AML-193 (cell line): ENCODE data around the gene CSH1.
A peak's percentile ranks its signal among the peaks of the same experiment; 100 is the strongest.
"Not testable (repeated sequence)": the region's sequence is repeated elsewhere in the genome, so short reads cannot be mapped to it uniquely, and the experiment has no call there.

Experiments
- DNase-seq, 2 experiments: peaks; one replicate each; lab custom pipeline; 2025; lab: John Stamatoyannopoulos, UW

Gene CSH1

GRCh38 chr17:63903787-63904201 is 7.4 kb upstream of the CSH1 start:
- DNase-seq, result peak; percentile 49 to 55

DNA sequence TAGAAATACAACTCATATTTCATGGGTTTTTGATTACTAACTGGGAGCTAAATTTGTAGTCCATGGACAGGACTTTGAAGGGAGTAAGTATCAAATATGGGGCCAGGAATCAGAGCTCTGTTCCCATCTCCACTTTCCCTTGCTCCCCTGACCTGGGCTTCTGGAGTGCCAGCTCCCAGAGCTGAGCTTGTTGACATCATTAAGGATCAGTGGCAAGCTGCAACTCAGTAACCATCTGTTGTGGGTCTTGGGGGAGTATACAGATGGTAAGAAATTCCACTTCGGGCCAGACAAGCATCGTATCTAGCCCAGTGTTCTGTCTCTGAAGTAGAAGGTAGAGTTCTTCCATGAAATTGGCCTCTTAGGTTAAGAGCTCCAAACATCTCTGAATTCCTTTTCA is 5.6 kb upstream of the CSH1 start:
- not testable (repeated sequence) for DNase-seq

DNA sequence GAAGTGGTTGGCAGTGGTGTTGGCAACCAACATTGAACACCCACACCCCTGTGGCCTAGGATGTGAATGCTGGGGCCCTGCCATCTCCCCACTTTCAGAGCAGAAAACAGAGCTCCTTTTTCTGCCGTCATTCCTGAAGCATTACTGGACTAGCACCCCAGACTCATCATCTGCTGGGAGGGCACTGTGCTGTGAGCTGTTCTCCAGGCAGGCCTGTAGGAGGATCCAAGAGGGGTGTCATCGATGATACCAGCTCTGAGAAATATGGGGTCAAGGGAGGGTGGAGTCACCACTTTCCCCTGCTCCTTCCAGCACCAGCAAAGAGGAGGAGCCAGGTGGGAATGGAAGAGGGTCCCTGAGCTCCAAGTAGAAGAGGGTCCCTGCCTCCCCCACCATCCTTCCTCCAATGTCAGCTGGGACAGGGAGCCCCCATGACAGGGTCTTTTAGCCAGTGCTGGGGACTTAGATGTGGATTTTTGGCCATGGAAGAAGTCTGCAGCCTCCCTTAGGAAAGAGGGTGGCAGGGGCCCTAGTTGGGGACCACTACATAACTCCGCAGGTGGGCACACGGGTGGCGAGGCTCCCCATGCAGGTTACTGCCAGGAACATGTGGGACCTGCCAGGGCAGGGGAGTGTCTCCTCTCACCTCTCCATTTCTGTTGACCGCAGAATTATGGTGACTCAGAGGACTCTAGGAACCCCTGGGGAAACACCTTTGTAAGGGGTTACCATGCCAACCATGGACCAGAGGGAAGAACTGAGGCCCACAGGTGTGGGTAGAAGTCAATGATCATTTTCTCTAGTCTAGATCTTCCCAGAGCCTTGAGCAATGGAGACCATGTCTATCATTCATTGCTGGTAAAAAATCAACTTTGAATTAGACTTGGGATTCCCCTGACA is 2.8 kb upstream of the CSH1 start:
- DNase-seq, result not testable (repeated sequence)

DNA sequence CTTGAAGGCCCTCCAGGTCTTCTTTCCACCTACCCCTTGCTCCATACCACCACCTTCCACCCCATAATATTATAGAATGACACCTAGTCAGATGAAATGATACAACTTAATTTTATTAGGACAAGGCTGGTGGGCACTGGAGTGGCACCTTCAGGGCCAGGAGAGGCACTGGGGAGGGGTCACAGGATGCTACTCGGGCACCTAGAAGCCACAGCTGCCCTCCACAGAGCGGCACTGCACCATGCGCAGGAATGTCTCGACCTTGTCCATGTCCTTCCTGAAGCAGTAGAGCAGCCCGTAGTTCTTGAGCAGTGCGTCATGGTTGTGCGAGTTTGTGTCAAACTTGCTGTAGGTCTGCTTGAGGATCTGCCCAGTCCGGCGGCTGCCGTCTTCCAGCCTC is 1.6 kb downstream of the CSH1 start:
- DNase-seq, result not testable (repeated sequence)

- DNase-seq, result not testable (repeated sequence)
Measured at GRCh38 chr17:63894021-63894420, 2.4 kb downstream of the CSH1 start.

DNA sequence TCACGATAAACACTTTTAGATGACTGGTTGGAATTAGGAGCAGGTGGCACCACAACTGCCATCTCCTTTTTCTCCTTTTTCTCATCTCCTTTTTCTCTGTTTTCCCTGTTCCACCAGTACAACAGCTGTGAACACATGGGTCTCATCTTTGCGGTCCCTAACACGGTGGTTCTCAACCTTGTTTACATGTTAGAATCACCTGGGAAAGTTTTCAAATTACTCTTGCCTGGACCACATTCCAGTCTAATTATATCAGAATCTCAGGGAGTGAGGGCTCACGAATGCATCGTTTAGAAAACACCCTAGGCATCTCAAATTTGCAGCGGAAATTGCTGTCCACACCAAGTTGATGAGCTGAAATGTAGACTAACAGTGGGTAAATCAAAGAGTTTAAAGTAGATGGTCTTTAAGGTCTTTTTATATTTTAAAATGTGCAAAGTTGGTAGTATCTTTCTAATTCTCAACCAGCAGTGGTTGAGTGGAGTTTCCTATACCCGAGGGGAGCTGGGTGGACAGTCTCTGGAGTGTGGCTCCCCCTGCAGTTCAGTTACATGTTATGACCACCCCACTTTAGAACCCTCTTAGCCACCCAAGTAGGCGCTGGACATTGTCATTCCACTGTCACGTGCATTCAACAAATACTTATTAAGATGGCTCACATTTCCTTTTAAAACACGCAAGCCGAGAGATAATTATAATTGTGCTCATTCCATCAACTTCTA is 3.9 kb downstream of the CSH1 start:
- not testable (repeated sequence) for DNase-seq

- peak; percentile 53 to 67 for DNase-seq
Measured at GRCh38 chr17:63889026-63889848, 7.1 kb downstream of the CSH1 start.

DNA sequence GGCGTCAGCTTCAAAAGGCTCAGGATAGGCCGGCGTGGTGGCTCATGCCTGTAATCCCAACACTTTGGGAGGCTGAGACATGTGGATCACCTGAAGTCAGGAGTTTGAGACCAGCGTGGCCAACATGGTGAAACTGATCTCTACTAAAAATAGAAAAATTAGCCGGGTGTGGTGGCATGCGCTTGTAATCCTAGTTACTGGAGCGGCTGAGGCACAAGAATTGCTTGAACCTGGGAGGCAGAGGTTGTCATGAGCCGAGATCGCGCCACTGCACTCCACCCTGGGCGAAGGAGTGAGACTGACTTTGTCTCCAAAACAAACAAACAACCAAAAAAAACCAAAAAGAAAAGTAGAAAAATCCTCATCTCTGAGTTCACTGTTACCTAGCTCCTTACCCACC is 11.3 kb downstream of the CSH1 start:
- not testable (repeated sequence) for DNase-seq

- not testable (repeated sequence) for DNase-seq
Measured at GRCh38 chr17:63882626-63883126, 13.7 kb downstream of the CSH1 start.

GRCh38 chr17:63881935-63882601 is 14.3 kb downstream of the CSH1 start, which contains the start of gene GH2:
Gene GH2, minus strand, starts transcription at chr17:63881944. Its CDS starts 143 bp downstream, at chr17:63881801.
- DNase-seq, result peak; percentile 39 to 53

DNA sequence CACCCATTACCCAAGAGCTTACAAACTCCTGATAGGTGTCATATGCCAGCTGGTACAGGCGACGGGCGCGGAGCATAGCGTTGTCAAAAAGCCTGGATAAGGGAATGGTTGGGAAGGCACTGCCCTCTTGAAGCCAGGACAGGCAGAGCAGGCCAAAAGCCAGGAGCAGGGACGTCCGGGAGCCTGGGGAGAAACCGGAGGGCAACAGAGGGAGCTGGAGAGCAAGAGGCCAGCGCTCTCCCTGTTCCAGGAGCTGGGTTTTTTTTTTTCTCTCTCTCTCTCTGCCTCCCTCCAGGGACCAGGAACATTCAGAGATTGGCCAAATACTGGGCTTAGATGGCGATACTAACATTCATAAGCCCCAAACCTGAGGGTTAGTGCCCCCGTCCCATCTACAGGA is 15.0 kb downstream of the CSH1 start:
- DNase-seq, result not testable (repeated sequence)

DNA sequence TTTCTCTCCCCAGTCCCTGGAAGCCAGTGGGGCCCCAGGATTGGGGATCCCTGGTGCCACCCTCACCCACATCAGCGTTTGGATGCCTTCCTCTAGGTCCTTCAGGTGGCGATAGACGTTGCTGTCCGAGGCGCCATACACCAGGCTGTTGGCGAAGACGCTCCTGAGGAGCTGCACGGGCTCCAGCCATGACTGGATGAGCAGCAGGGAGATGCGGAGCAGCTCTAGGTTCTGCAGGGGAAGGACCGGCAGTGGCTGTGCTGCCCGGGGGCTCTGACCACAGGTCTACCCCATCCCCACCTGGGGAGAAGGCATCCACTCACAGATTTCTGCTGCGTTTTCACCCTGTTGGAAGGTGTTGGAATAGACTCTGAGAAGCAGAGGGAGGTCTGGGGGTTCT is 15.7 kb downstream of the CSH1 start:
- no peak for DNase-seq

DNA sequence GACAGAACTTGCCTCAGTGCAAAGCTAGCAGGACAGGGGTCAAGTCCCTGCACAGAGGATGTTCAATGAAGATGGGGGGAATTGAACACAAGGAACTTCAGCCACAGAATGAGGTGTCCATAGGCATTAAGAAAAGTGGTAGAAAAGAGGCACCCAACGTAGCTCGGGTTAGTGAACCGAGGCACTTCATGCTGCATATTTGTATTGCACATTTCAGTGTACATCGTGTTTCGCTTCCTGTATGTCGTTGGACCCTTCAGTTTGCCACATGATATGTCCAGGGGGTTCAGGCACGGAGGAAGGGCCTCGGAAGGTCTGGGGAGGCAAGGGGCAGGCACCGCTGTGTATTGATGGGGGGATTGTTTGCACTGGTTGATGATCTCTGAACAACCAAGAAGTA is 18.0 kb downstream of the CSH1 start:
- not testable (repeated sequence) for DNase-seq

DNA sequence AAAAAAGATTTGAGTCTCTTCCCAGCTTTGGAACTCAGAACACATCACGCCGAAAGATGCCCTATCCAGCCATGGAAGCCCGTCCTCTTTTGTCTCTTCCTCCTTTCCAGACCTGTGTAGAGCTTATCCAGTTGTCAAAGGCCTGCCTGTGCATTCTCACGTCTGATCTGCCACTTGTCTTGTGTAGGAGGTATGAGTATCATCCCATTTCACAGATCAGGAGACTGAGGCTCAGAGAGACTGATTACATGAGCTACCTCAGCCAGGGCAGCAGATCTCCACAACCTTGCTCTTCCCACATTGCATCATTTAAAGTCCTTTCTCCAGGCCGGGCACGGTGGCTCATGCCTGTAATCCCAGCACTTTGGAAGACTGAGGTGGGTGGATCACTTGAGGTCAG is 21.7 kb downstream of the CSH1 start:
- not testable (repeated sequence) for DNase-seq

DNA sequence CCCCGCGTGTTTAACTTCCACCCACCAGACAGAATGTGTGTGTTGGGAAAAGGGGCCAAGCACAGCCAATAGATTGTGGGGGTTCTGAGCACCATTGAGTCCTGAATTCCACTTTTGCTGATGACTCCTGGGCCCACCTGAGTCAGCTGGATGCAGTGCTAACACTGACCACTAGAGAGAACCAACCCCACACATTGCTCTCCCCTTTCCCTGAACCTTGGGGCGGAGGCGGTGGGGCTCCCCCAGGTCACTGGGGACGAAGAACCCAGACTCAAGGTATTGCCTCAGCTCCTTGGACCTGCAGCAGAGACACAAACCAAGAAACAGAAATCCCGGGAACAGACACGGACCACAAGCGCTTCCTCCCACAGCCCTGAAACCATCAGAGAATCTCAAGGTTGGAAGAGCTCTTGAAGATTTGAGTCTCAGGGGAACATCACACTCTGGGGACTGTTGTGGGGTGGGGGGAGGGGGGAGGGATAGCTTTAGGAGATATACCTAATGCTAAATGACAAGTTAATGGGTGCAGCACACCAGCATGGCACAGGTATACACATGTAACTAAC is 22.2 kb downstream of the CSH1 start:
- DNase-seq, result not testable (repeated sequence)

DNA sequence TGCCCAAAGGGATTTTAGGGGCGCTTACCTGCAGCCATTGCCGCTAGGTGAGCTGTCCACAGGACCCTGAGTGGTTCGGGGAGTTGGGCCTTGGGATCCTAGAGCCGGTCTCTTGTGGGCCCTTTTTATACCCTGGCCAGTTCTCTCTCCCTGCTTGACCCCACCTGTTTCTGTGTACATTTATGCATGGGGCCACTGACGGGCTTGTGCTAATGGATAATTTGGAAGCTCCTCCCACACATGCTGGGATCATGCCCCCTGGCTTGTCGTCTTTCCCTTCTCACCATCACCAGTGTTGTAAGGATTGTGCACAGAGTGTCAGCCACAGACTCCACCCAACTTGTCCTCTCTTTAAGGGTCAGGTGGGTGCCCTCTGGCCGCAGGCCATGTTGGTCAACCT is 22.8 kb downstream of the CSH1 start, which contains the start of gene CSH2:
Gene CSH2 (minus strand): TSS at position 101 of the 400 bp plus-strand sequence. CDS start 63 bp downstream, at position 38.
- not testable (repeated sequence) for DNase-seq

DNA sequence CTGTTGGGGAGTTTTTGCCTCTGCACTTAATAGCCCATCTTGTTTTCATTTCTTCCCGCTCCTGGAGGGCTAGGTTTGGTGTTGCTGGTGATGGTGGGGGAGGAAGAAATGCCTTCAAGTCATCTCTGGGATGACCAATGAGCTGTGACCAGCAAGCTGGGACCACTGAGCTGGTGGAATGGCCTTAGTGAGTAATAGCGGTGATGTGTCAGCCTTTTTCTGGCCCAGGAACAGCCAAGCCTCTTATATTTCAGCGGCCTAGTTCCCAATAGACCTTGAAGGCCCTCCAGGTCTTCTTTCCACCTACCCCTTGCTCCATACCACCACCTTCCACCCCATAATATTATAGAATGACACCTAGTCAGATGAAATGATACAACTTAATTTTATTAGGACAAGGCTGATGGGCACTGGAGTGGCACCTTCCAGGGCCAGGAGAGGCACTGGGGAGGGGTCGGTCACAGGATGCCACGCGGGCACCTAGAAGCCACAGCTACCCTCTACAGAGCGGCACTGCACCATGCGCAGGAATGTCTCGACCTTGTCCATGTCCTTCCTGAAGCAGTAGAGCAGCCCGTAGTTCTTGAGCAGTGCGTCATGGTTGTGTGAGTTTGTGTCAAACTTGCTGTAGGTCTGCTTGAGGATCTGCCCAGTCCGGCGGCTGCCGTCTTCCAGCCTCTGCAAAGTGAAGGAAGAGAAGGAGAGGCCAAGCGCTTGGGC is 24.6 kb downstream of the CSH1 start:
- DNase-seq, result not testable (repeated sequence)

DNA sequence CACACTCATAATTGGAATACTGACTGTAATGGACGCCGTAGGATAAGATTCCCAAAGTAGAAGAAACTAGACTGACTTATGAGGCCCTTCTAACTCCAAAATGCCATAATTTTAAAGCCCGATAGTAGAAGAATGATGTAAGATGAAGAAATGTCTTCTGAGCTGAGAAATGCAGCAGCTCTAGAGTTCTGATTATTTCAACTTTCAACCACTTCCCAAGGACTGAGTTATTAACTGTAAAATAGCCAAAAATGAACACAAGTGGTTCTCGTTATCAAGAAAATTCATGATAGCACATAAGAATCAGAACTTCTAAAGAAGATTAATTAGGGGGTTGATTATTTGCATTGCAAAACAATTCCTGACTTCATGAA is 26.1 kb downstream of the CSH1 start:
- not testable (repeated sequence) for DNase-seq

DNA sequence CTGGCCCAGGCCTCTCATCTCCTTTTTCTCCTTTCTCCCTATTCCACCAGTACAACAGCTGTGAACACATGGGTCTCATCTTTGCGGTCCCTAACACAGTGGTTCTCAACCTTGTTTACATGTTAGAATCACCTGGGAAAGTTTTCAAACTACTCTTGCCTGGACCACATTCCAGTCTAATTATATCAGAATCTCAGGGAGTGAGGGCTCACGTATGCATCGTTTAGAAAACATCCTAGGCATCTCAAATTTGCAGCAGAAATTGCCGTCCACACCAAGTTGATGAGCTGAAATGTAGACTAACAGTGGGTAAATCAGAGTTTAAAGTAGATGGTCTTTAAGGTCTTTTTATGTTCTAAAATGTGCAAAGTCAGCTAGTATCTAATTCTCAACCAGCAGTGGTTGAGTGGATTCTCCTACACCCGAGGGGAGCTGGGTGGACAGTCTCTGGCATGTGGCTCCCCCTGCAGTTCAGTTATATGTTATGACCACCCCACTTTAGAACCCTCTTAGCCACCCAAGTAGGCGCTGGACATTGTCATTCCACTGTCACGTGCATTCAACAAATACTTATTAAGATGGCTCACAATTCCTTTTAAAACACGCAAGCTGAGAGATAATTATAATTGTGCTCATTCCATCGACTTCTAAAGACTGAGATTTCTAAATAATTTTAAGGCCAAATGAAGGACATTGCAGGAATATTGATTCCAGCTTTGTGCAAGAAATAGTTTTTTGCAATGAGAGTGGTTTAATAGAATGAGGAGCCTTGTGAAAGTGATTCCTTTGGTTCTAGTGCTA is 26.7 kb downstream of the CSH1 start:
- DNase-seq, result not testable (repeated sequence)
